HG03469 (cell line): Measurements from ENCODE around the gene NKD2.
"Not testable (repeated sequence)": the region's sequence is repeated elsewhere in the genome, so short reads cannot be mapped to it uniquely, and the experiment has no call there.

Experiments
- ATAC-seq: cut with Tn5 transposase; IDR thresholded peaks from one replicate; pipeline ENCODE4 v1.9.1; 2021; ENCODE audit warnings: mild to moderate bottlenecking, moderate library complexity, moderate number of reproducible peaks; ENCODE audit not compliant: unreplicated experiment

The NKD2 gene

DNA sequence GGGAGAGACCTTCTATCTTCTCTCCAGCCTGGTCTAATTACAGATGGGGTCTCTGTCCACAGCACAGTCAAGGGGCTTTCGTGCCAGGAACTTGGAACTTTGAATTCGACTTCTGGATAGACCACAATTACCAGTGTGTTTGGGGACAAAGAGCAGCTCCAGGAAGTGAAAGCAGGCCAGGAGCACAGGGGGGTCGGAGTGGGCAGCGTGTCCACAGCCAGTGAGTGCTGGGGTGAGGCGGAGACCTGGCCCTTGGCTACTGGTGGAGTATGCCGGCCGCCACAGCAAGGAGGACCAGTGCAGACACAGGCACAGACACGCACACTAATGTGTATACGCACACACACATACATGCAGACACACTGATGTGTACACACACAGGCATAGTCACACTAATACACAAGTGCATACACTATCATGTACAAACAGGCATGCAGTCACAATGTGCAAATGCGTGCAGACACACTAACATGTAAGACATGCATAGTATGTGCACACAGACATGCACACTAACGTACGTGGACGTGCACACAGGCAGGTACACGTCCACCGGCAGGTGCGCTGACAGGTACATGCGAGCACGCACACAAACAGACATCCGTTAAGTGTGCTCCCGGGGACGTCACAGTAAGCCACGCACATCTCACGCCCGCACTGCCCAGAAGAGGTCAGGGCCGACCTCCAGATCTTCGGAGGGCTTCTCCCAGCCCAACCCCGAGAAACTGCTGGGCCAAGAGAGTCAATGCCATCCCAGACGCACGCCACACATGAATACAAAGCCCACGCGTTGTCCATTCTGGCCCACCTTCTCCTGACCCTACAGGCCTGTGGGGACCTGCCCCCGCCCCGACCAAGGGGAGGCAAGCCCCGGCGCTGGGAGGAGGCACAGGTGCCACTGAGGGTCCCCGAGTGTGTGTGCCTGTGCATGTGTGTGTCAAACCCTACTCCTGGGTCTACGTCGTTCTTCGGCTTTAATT is 46.5 kb downstream of the NKD2 start:
- no peak for ATAC-seq

DNA sequence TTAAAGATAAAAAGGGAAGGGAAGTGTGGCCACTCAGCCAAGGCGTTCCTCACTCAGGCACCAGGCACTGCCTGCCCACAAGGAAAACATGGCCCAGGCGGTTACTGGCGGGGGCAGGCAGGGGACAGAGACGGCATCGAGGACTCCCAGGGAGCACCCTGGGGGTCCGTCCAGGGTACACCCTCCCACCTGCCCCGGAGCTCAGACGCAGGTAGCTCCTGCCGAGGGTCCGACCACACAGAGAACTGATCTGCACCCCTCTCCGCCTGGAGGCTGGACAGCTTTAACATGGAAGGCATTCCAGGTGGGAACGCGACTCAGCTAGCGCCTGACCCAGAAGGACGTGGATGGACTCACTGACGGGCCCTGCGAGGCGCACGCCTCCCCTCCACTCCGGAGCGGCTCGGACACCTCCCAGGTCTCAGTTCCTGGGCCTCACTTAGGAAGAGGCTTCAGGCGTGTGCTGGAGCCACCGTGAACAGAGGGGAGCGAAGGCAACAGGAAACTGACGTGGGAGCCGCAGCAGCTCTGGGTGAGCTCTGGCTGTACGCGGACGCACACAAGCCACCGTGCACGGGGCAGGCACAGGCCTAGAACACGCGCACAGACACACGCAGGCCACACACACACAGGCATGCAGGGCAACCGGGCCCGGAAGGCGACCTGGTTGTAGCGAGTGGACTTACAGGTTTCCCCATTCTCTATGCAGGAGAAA is 47.5 kb downstream of the NKD2 start:
- no peak for ATAC-seq

- ATAC-seq, result no peak
These were observed 48.2 kb downstream of the NKD2 start for GRCh38 chr5:1056611-1057484.

DNA sequence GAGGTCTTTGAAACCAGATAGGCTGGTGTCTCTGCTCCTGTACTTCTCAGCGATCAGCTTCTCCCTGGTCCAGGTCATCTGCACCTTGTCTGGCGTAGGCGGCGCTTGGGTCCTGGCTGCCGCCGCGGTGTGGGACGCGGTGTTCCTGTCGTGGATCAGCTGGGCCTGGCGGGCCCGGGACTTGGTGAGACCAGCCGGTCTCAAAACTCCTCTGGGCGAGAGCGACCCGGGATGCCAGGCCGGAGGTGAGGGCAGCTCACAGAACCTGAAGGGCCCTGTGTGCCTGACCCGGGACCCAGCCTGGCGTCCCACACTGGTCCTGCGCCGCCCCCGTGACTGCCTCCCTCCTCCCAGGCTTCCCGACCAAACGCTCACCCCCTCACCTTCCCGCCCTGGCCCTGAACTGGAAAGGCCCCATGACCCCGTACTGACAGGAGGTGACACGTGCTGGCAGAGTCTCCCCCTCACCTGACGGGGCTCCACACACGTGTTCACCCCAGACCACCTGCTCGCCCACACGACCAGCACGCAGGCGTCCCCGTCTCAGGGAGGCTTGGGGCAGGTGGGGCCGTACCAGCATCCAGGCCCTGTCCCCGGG is 49.0 kb downstream of the NKD2 start:
- ATAC-seq, result no peak

GRCh38 chr5:1058083-1058945 is 49.7 kb downstream of the NKD2 start:
- no peak for ATAC-seq

GRCh38 chr5:1058988-1059883 is 50.6 kb downstream of the NKD2 start:
- no peak for ATAC-seq

- ATAC-seq, result no peak
These were observed 51.3 kb downstream of the NKD2 start for GRCh38 chr5:1059884-1060263.

DNA sequence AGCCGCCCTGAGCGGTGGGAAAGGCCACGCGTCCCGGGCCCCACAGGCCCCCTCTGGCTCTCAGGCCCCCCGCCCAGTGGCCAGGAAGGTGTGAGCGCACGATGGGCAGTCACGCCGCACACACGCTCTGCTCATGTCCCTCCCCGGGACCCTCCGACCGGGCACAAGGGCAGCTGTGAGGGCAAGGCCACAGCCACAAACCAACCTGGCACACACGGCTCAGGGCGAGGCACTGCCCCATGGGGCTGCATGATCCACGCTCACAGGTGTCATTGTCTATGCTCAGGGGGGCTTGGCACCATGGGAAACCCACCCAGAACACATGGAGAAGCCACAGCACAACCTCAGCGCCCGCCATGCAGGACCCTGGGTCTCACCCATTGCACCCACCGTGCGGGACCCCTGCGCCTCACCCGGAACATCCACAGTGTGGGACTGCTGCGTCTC is 52.0 kb downstream of the NKD2 start:
- ATAC-seq, result no peak

DNA sequence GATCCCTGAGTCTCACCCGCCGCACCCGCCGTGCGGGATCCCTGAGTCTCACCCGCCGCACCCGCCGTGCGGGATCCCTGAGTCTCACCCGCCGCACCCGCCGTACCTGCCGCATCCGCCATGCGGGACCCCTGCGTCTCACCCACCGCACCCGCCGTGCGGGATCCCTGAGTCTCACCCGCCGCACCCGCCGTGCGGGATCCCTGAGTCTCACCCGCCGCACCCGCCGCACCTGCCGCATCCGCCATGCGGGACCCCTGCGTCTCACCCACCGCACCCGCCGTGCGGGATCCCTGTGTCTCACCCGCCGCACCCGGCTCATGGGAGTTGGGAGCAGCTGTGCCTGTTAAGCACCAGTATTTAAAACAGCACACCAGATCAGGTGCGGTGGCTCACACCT is 52.7 kb downstream of the NKD2 start:
- not testable (repeated sequence) for ATAC-seq

DNA sequence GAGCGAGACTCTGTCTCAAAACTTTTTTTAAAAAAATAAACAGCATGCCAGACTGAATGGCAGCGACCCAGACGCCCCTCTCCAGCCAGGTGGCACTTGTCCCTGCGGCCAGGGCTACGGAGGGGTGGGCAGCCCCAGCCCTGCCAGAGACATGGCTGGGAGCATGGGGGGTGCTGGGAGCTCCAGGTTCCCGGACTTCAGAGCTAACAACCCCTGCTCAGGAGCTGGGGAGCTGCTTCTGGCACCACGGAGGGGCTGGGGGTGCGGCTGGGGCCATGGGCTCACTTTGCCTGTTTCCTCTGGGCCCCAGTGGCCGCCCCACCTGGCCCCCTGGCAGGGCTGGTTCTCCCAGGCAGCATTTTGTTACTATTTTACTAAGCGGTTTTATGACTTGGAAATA is 53.3 kb downstream of the NKD2 start:
- no peak for ATAC-seq

- ATAC-seq, result no peak
These were observed 54.4 kb downstream of the NKD2 start for GRCh38 chr5:1062761-1063568.

DNA sequence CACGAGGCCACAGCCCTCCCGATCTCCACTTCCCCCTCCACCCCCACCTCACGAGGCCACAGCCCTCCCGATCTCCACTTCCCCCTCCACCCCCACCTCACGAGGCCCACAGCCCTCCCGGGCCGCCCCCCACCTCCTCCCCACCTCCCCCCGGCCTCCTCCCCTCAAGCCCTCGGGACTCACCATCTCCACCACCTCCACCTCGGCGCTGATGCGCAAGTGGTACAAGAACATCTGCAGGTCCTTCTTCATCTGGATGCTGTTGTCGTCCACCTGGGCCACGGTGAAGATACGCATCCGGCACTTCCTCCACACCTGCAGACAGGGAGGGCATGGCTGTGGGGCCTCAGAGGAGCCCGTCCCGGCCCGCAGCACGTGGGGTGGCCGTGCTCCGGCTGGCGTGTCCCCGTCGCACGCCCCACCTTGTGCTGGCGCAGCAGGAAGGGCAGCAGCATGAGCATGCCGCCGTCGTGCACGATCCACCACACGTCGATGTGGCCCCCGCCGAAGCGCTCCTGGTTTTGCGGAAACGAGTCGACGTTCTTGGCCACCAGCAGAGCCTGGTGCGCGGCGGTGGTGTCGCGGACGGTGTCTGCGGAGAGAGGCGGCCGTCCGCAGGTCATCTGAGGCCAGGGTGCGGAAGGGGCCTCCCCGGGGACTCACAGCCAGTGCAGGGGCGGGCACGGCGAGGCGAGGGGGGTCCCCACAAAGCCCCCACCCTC is 55.2 kb downstream of the NKD2 start:
- ATAC-seq, result no peak

GRCh38 chr5:1064383-1065142 is 56.0 kb downstream of the NKD2 start:
- no peak for ATAC-seq

GRCh38 chr5:1065143-1065750 is 56.6 kb downstream of the NKD2 start:
- no peak for ATAC-seq

DNA sequence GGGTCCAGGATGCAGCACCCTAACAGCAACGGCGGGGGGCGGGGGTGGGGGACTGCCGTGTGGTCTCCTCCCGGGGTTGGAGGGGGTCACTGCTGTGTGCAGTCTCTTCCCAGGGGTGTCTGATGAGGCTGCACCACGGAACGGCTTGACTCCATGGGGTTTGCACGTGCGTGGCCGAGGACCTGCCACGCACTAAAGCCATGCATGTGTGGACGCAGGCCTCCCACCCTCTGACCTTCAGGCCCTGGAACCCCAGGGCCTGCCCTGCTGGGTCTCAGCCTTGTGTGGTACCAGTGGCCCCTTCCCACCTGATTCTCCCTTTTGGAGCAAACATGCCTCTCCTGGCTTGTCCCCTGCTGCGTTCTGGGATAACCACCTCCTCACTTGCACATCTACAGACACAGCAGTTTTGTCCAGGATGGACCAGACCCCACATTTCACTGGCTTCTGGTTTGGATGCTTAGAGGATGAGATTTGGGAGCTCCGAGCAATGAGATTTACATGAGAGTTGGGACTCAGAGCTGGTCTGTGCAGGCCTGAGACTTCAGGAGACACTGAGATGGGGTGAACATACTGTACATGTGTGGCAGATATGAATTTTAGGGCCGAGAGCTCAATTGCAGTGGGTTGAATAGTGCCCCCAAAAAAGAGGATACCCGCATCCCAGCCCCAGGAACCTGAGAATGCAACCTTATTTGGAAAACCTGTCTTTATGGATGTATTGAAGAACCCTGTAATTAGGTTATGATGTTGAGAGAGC is 57.5 kb downstream of the NKD2 start:
- no peak for ATAC-seq
